ENCODE measurements around the gene DICER1. TPM values are rescaled to one million over a fixed set of nuclear protein-coding genes. Genes with fewer than 3 reads are reported as not detected.
"Not testable (repeated sequence)": the region's sequence is repeated elsewhere in the genome, so short reads cannot be mapped to it uniquely, and the experiment has no call there.

DICER1 gene
- total RNA-seq, 4 donors from 2014 or later = 29.4 to 63.7 (median 37.9) TPM

GRCh38 chr14:95183082-95183481, 25.8 kb upstream of the DICER1 start:
- DNase-seq = no peak
- intact Hi-C loops (cut with DNase I; ENCODE audit: low total_unique reads) (no loop called here), in situ Hi-C loops (cut with MboI; ENCODE audit: low sequenced_read_pairs in 4 of 4) (no loop called here)
- no peak for TF ChIP-seq POLR2A (IDR thresholded peaks at IDR 0.05)
- TF ChIP-seq, protein P1, sequence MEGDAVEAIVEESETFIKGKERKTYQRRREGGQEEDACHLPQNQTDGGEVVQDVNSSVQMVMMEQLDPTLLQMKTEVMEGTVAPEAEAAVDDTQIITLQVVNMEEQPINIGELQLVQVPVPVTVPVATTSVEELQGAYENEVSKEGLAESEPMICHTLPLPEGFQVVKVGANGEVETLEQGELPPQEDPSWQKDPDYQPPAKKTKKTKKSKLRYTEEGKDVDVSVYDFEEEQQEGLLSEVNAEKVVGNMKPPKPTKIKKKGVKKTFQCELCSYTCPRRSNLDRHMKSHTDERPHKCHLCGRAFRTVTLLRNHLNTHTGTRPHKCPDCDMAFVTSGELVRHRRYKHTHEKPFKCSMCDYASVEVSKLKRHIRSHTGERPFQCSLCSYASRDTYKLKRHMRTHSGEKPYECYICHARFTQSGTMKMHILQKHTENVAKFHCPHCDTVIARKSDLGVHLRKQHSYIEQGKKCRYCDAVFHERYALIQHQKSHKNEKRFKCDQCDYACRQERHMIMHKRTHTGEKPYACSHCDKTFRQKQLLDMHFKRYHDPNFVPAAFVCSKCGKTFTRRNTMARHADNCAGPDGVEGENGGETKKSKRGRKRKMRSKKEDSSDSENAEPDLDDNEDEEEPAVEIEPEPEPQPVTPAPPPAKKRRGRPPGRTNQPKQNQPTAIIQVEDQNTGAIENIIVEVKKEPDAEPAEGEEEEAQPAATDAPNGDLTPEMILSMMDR (IDR thresholded peaks at IDR 0.05 in 4 of 5, conservative IDR thresholded peaks at IDR 0.05 in 1 of 5) = no peak
- no peaks in the 10 kb centered on the region for H3K9me3 ChIP-seq
- H3K27me3 ChIP-seq = no peaks in the 10 kb centered on the region
- peak overlapping the region; percentile 59 to 79 (median 69) for H3K27ac ChIP-seq
- peaks cover 0 to 12% of the 10 kb centered on the region in 2 donors for H3K36me3 ChIP-seq
- H3K4me3 ChIP-seq = no peak overlapping the region
- no peak for ATAC-seq
- peaks cover 28 to 35% of the 10 kb centered on the region in 2 donors for H3K4me1 ChIP-seq

DNA sequence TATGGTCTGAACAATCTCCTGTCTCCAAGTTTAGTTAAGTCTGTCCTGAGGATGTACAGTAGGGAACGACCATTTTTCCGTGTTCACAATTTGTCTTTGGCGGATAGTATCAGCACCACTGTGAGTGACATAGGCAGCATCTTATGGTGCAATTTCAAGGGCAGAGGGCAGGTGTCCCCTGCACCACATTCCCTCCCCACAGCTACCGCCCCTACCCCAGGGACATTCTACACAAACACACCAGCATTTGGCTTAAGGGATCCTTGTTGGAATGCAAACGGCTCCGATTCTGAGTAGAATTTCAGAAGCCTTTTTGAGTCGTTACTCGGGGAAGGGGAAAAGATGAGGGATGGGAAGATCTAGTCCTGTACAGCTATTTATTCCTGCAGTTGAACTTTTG, 25.1 kb upstream of the DICER1 start:
- intact Hi-C loops (cut with DNase I; ENCODE audit: low total_unique reads) (no loop called here), in situ Hi-C loops (cut with MboI; ENCODE audit: low sequenced_read_pairs in 4 of 4) (no loop called here)
- H3K4me1 ChIP-seq = peaks cover 28 to 35% of the 10 kb centered on the region in 2 donors
- no peaks in the 10 kb centered on the region for H3K27me3 ChIP-seq
- no peak overlapping the region for H3K4me3 ChIP-seq
- H3K27ac ChIP-seq = peak overlapping the region; percentile 14 to 79 (median 66)
- no peak for DNase-seq
- no peak for TF ChIP-seq POLR2A (IDR thresholded peaks at IDR 0.05)
- TF ChIP-seq, protein P1 (IDR thresholded peaks at IDR 0.05 in 4 of 5, conservative IDR thresholded peaks at IDR 0.05 in 1 of 5) = no peak
- no peak for ATAC-seq
- no peaks in the 10 kb centered on the region for H3K9me3 ChIP-seq
- H3K36me3 ChIP-seq = peaks cover 0 to 7% of the 10 kb centered on the region in 2 donors

GRCh38 chr14:95180966-95181741, 23.8 kb upstream of the DICER1 start:
- peaks cover 0 to 7% of the 10 kb centered on the region in 2 donors for H3K36me3 ChIP-seq
- H3K27ac ChIP-seq = peak overlapping the region in 1 of 4 donors; percentile 79
- no peak for DNase-seq
- H3K27me3 ChIP-seq = no peaks in the 10 kb centered on the region
- no peaks in the 10 kb centered on the region for H3K9me3 ChIP-seq
- in situ Hi-C loops (cut with MboI; ENCODE audit: low sequenced_read_pairs in 4 of 4) = no loop called here
- H3K4me3 ChIP-seq = no peak overlapping the region
- no peak for ATAC-seq
- TF ChIP-seq POLR2A (IDR thresholded peaks at IDR 0.05) = no peak
- TF ChIP-seq, protein P1 (IDR thresholded peaks at IDR 0.05 in 4 of 5, conservative IDR thresholded peaks at IDR 0.05 in 1 of 5) = no peak
- H3K4me1 ChIP-seq = peaks cover 28 to 33% of the 10 kb centered on the region in 2 donors
- intact Hi-C loops (cut with DNase I; ENCODE audit: low total_unique reads) = no loop called here

- ATAC-seq; DNase-seq; H3K4me1 ChIP-seq; H3K27me3 ChIP-seq; in situ Hi-C loops (cut with MboI; ENCODE audit: low sequenced_read_pairs in 4 of 4); H3K4me3 ChIP-seq; H3K9me3 ChIP-seq; H3K36me3 ChIP-seq; H3K27ac ChIP-seq; intact Hi-C loops (cut with DNase I; ENCODE audit: low total_unique reads): not testable (repeated sequence)
Observed at GRCh38 chr14:95175670-95176069, 18.3 kb upstream of the DICER1 start.

DNA sequence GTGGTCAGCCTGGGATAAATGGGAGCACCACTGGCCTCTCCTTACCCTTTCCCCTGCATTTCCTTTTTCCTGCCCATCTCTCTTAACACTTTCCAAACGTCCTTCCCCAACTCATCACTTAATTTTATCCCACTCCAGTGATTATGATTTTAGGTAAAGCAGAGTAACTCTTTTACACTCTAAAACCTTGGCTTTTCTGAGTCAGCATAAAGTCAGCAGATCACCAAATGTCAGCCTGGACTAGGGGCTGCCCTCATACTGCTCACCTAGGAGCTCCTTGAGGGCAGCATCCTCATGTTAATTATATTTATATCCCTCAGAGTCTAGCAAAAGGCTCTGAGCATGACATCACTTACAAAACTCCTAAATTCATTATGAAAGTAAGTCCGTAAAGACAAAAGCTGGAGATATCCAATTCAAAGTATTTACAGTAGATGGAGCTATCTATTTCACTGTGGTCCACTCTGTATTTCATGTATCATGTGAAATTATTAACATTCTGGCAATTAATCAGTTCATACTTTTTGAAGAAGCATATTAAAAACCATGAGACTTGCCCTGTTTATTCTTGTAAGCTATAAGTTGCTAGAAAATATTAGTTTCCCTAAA, 17.0 kb upstream of the DICER1 start:
- no peak for ATAC-seq
- H3K36me3 ChIP-seq = no peaks in the 10 kb centered on the region
- no peak for TF ChIP-seq POLR2A (IDR thresholded peaks at IDR 0.05)
- TF ChIP-seq, protein P1 (IDR thresholded peaks at IDR 0.05 in 4 of 5, conservative IDR thresholded peaks at IDR 0.05 in 1 of 5) = peak in 2 of 5 experiments; percentile 12 to 30
- H3K4me3 ChIP-seq = no peak overlapping the region
- intact Hi-C loops (cut with DNase I; ENCODE audit: low total_unique reads) (no loop called here), in situ Hi-C loops (cut with MboI; ENCODE audit: low sequenced_read_pairs in 4 of 4) (loop anchor here in 1 of 4 donors (25.0 kb wide), 1 partner anchor 363 kb away; the partner anchor contains the start of gene GLRX5)
- no peaks in the 10 kb centered on the region for H3K27me3 ChIP-seq
- DNase-seq = no peak
- H3K27ac ChIP-seq = no peak overlapping the region
- H3K9me3 ChIP-seq = no peaks in the 10 kb centered on the region
- no peaks in the 10 kb centered on the region for H3K4me1 ChIP-seq
